Measurements from ENCODE around the gene DAAM1. TPM values are rescaled to one million over a fixed set of nuclear protein-coding genes. Genes with fewer than 3 reads are reported as not detected.

The DAAM1 gene
- total RNA-seq, 1 experiment from 2014 or later = 11.5 TPM

- no peaks in the 10 kb centered on the region for H3K36me3 ChIP-seq (ENCODE audit: insufficient read depth, low read length, poor library complexity, severe bottlenecking)
- no TSS peak for BruUV-seq (replicated peaks)
- DNase-seq (ENCODE audit: low spot score) = no peak
- intact Hi-C loops (cut with micrococcal nuclease; ENCODE audit: unreplicated experiment) = no loop called here
- ChIA-PET CTCF (no interaction called here), POLR2A (ENCODE audit: low non-redundant PET) (no interaction called here)
- H3K4me3 ChIP-seq (ENCODE audit: low read depth, low read length, poor library complexity, severe bottlenecking) = no peak overlapping the region
- H3K9me3 ChIP-seq (ENCODE audit: low read depth, low read length, poor library complexity, severe bottlenecking) = no peaks in the 10 kb centered on the region
- TF ChIP-seq EZH2 (IDR thresholded peaks at IDR 0.05; ENCODE audit: borderline replicate concordance, low read depth, low read length, poor library complexity, severe bottlenecking) = no peak
- no peak for TF ChIP-seq CTCF (conservative IDR thresholded peaks at IDR 0.05; ENCODE audit: low read depth, low read length)
- no peaks in the 10 kb centered on the region for H3K4me1 ChIP-seq (ENCODE audit: insufficient read depth, low read length, poor library complexity, severe bottlenecking)
- no peak overlapping the region for H3K27ac ChIP-seq (ENCODE audit: low read depth, low read length, poor library complexity, severe bottlenecking)
- no peaks in the 10 kb centered on the region for H3K27me3 ChIP-seq (replicated peaks; ENCODE audit: insufficient read depth, low read depth, low read length, poor library complexity)
These were observed 119.6 kb downstream of the DAAM1 start for GRCh38 chr14:59308086-59308485.

- CTCF ChIA-PET = no interaction called here
- Histone ChIP-seq H3K27ac (ENCODE audit: low read depth, low read length, poor library complexity, severe bottlenecking) (no peak overlapping the region), H3K27me3 (replicated peaks; ENCODE audit: insufficient read depth, low read depth, low read length, poor library complexity) (no peaks in the 10 kb centered on the region), H3K36me3 (ENCODE audit: insufficient read depth, low read length, poor library complexity, severe bottlenecking) (no peaks in the 10 kb centered on the region), H3K9me3 (ENCODE audit: low read depth, low read length, poor library complexity, severe bottlenecking) (no peaks in the 10 kb centered on the region), H3K4me3 (ENCODE audit: low read depth, low read length, poor library complexity, severe bottlenecking) (no peak overlapping the region), H3K4me1 (ENCODE audit: insufficient read depth, low read length, poor library complexity, severe bottlenecking) (no peaks in the 10 kb centered on the region)
- no peak for DNase-seq (ENCODE audit: low spot score)
- intact Hi-C loops (cut with micrococcal nuclease; ENCODE audit: unreplicated experiment) = no loop called here
- TF ChIP-seq EZH2 (IDR thresholded peaks at IDR 0.05; ENCODE audit: borderline replicate concordance, low read depth, low read length, poor library complexity, severe bottlenecking) (no peak), CTCF (conservative IDR thresholded peaks at IDR 0.05; ENCODE audit: low read depth, low read length) (no peak)
- BruUV-seq (replicated peaks) = no TSS peak
- POLR2A ChIA-PET (ENCODE audit: low non-redundant PET) = no interaction called here
These were observed 120.2 kb downstream of the DAAM1 start for GRCh38 chr14:59308673-59309072.

GRCh38 chr14:59309291-59309900 is 120.9 kb downstream of the DAAM1 start:
- no peak for TF ChIP-seq CTCF (conservative IDR thresholded peaks at IDR 0.05; ENCODE audit: low read depth, low read length)
- no peak for TF ChIP-seq EZH2 (IDR thresholded peaks at IDR 0.05; ENCODE audit: borderline replicate concordance, low read depth, low read length, poor library complexity, severe bottlenecking)
- ChIA-PET POLR2A (ENCODE audit: low non-redundant PET) (no interaction called here), CTCF (interaction anchor here (0.6 kb wide), 1 partner anchor 121 kb away, joined by 13 read pairs; no protein-coding TSS in a partner anchor)
- intact Hi-C loops (cut with micrococcal nuclease; ENCODE audit: unreplicated experiment) = no loop called here
- Histone ChIP-seq H3K4me1 (ENCODE audit: insufficient read depth, low read length, poor library complexity, severe bottlenecking) (no peaks in the 10 kb centered on the region), H3K9me3 (ENCODE audit: low read depth, low read length, poor library complexity, severe bottlenecking) (no peaks in the 10 kb centered on the region), H3K27ac (ENCODE audit: low read depth, low read length, poor library complexity, severe bottlenecking) (no peak overlapping the region), H3K4me3 (ENCODE audit: low read depth, low read length, poor library complexity, severe bottlenecking) (no peak overlapping the region), H3K27me3 (replicated peaks; ENCODE audit: insufficient read depth, low read depth, low read length, poor library complexity) (no peaks in the 10 kb centered on the region), H3K36me3 (ENCODE audit: insufficient read depth, low read length, poor library complexity, severe bottlenecking) (no peaks in the 10 kb centered on the region)
- no TSS peak for BruUV-seq (replicated peaks)
- no peak for DNase-seq (ENCODE audit: low spot score)
